Activated CD4-positive, alpha-beta T cell treated with anti-CD3 and anti-CD28 coated beads for 48 hours (primary cell): ENCODE measurements around the gene SLC39A5.
A peak's percentile ranks its signal among the peaks of the same experiment; 100 is the strongest.

Experiments
- DNase-seq: peaks from one replicate; pipeline ENCODE4 v3.0.0-alpha.2; 2020

Gene SLC39A5

GRCh38 chr12:56219840-56220239 is 10.0 kb upstream of the SLC39A5 start:
- no peak for DNase-seq

- DNase-seq: no peak
These were observed 9.1 kb upstream of the SLC39A5 start for GRCh38 chr12:56220611-56221231.

DNA sequence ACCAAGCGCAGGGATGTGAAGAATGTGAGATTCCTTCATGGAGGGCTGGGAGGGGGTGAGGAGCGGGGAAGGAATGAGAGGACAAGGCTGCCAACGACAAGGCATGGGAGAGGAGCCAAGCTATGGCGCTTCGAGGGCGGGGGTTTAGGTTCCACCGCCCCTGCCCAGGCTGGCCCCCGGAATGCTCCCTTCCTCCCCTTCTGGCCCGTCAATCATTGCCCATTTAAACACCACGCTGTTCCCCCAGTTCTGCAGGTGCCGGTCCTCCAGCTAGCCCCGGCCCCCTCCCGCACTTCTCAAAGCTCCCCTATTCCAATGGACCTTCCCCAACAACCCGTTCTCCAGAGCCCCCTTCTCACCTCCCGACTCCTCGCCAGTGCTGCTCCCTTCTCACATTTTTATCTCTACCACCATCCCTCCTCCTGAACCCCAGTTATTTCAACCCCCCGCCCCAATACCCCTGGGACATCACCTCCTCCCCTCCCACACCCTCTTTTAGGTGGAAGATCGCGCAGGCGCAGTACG is 8.6 kb upstream of the SLC39A5 start:
- DNase-seq: no peak

DNA sequence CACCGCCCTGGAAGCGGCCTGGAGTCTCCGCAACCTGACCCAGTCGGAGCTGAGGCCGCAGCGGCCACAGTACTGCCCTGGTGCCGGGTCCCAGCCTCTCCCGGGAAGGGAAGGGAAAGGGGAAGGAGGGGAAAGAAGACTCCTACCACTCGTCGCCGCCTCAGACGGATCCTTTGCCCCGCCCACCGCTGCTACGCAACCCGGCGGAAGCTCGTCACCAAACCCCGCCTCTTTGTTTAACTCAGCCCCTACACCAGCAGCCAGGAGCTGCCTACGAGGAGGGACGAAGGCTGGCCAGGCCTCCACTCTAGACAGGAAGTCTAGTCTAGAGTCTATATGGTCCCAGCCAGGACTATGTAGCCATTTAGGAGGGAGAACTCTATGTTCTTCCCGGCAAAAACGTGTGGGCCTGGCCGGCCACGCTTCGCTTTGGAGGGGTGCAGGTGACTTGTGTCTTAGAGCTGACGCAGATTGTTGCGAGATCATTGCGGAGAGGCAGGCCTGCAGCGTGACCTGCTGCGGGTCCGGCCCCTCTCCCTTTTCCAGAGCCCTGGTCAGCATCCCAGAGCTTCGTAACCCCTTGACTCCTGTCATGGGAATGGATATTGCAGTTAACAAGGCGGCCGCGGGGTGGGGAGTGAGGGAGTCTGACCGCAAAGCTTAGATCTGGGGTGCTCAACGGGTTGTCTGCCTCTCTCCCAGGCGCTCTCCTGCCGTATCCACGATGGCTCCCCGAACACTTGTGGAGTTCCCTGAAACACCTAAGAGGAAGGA is 7.9 kb upstream of the SLC39A5 start, which contains the start of gene RNF41:
TSS of gene RNF41 (minus strand) at position 166 of the 774 bp plus-strand sequence. CDS start 7,875 bp downstream, outside the sequence.
- DNase-seq: peak; percentile 94

- DNase-seq: no peak
These were observed 7.3 kb upstream of the SLC39A5 start for GRCh38 chr12:56222531-56222895.

- no peak for DNase-seq
These were observed 6.2 kb upstream of the SLC39A5 start for GRCh38 chr12:56223571-56224101.

DNA sequence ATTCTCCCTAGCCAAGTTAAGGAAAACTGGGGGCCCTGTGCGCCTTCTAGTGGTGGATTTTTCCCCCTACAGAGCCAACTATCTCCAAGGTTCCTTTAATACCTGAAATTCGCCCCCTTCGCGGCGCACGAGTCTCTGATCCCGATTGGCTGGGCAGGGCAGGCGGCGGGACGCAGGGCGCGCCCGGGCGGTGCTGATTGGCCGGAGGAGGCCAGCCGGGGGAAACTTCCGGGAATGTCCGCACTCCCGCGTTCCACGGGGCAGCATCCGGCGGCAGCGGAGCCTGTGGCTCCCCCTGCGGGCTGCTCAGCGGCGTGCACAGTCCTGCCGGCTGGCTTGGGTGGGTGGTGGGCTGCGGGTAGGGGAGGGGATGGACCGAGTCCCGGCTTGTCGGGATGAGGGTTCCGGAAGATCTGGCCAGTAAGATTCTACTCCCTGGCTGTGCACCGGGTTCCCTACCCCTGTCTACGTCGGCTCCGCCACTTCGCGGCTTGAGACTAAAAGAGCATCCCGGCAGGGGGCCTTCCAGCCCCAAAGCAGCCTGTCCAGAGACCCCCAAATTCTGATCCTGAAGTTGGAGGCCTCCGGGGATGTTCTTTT is 5.6 kb upstream of the SLC39A5 start, which contains the start of gene NABP2:
TSS of gene NABP2 (plus strand) at position 241 of the 600 bp plus-strand sequence. CDS start 515 bp downstream, outside the sequence.
- DNase-seq: peak; percentile 97

- no peak for DNase-seq
These were observed 4.9 kb upstream of the SLC39A5 start for GRCh38 chr12:56224954-56225353.

DNA sequence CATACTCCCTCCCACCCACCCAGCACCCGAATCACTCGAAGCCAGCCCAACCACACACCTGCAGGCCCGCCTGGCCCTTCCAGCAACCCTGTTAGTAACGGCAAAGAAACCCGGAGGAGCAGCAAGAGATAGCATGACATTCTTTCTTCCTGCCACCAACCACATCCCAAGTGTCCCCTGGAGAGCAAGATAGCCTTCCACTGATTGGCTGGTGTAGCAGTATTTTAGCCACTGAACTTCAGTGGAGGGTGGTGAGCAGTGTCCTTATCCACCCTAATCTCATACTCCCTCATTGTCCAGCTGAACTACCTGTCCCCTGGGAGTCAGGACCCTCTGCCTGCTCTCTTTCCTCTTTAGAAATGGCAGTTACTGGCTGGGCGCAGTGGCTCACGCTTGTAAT is 769 bp upstream of the SLC39A5 start:
- DNase-seq: no peak

DNA sequence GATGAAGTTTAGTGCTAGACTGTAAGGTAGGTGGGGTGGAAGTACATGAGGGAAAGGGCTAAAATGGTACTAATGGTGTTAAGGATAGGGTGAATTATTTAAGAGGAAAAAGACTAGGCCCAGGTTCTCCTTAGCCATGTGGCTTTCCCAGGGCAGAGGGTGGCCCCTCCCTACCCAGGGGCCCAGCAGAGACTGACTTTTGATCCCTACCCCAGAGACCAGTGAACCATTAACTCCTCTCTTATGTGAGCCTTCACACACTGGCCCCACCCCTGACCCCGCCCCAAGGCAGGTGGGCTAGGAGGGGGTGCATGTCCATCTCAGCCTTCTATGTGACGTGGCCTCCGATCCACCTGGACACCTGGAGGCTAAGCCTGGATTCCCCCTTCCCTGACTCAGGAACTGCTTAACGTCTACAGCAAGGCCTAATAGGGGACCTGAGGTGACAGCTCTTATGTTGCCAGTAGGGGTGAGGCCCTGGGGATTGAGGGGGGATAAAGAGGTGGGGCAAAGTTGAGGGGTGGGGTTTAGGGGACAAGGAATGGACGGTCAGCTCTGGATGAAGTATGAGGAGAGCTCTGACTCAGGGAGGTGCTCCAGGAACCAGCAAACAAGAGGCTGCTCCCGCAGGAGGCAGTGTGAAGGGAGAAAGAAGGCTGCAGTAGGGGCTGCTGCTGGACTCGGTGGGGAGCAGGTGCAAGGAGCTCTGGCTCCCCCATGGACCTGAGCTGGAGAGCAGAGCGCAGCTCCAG is 757 bp downstream of the SLC39A5 start:
- no peak for DNase-seq

DNA sequence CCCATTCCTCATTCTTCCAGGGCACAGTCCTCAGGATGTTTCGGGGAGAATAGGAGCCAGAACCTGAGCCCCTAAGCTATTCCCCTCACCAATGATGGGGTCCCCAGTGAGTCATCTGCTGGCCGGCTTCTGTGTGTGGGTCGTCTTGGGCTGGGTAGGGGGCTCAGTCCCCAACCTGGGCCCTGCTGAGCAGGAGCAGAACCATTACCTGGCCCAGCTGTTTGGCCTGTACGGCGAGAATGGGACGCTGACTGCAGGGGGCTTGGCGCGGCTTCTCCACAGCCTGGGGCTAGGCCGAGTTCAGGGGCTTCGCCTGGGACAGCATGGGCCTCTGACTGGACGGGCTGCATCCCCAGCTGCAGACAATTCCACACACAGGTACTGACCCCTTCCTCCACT is 1.3 kb downstream of the SLC39A5 start:
- DNase-seq: no peak

DNA sequence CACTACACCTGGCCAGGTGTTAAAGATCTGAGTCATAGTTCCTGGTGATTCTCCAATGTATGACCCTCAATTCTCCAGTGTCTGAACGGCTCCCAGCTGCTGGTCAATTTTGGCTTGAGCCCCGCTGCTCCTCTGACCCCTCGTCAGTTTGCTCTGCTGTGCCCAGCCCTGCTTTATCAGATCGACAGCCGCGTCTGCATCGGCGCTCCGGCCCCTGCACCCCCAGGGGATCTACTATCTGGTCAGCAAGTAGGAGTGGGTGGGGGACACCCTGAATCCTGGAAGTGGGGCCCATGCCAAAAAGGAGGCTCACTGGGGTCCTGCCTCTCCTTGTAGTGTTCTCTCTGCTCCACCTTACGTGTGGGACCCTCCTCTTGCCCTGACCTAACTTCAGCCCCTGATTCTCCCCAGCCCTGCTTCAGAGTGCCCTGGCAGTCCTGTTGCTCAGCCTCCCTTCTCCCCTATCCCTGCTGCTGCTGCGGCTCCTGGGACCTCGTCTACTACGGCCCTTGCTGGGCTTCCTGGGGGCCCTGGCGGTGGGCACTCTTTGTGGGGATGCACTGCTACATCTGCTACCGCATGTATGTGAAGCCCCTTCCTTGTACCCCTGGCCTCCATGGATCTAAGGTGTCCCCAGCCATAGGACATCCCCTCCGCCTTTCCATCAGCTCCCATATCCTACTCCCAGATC is 5.0 kb downstream of the SLC39A5 start:
- no peak for DNase-seq

DNA sequence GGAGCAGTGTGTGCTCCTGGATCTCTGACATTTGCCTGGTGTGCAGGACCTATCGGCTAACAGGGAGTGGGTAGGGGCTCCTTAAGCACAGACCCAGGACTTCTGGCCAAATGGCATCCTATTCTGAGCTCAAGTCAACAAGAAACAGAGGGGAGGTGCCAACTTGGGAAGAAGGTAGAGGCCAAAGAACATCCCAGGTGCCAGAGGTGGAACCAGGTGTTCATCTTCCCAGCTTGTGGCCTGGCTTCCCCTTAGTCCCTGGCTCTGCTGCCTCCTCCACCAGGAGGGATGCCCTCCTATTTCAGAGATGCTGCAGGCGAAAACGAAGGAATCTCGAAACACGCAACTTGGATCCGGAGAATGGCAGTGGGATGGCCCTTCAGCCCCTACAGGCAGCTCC is 6.2 kb downstream of the SLC39A5 start:
- DNase-seq: no peak

DNA sequence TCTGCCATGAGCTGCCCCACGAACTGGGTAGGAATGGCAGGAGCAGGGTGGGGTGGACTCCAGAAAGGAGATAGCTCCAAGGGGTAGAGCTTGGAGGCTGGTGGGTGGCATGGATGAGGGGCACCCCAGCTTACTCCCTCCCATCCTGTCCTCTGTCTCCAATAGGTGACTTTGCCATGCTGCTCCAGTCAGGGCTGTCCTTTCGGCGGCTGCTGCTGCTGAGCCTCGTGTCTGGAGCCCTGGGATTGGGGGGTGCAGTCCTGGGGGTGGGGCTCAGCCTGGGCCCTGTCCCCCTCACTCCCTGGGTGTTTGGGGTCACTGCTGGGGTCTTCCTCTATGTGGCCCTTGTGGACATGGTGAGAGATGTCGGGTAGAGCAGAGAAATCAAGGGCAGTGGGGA is 7.1 kb downstream of the SLC39A5 start:
- no peak for DNase-seq

DNA sequence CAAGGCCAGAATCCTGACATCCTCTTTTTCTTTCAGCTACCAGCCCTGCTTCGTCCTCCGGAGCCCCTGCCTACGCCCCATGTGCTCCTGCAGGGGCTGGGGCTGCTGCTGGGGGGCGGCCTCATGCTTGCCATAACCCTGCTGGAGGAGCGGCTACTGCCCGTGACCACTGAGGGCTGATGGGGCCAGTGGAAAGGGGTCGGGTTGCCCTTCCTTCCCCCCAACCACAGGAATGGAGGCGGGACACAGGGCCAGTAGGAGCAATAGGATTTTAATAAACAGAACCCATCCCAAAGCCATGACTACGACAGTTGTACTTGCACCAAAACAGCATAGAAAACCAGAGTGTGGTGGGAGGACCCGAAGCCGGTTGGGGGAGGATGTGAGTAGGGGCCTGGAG is 7.7 kb downstream of the SLC39A5 start:
- DNase-seq: no peak

GRCh38 chr12:56241424-56242303 is 11.8 kb downstream of the SLC39A5 start:
- no peak for DNase-seq

DNA sequence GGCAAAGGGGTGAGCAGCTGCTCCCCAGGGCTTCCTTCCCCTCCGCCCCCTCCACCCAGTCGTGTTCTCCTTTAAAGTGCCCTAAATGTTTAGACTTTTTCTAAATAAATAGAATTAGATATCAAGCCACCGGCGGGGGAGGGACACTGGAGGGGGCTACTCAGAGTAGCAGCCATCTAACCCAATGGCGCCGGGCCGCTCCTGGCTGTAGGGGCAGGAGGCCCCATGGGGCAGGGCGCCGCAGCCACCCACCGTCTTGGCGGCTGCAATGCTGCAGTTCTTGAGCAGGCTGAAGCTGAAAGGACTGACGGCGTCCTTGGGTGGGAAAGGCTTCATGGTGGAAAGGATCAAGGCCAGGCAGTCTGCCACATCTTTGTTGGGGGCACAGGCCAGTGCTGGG is 13.1 kb downstream of the SLC39A5 start:
- no peak for DNase-seq

DNA sequence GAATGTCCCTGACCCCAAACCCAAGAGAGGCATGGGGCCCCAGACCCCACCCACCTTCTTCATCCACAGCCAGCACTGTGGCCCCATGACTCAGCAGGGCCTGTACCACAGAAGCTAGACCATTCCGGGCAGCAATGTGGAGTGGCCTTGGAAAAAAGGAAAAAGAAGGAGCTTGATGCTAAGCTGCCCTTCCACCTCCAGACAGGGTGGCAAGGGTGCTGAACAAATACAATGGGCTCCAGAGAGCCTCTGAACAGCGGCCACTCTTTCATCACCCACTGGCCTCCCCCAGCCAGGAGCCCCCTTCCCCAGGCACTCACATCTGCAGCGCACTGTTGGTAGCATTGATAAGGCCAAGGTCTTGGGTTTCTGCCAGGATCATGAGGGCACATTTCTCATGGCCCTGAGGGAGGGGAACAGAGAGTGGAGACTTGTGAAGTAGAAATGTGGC is 13.9 kb downstream of the SLC39A5 start:
- DNase-seq: no peak

- DNase-seq: no peak
These were observed 14.6 kb downstream of the SLC39A5 start for GRCh38 chr12:56244494-56244893.

DNA sequence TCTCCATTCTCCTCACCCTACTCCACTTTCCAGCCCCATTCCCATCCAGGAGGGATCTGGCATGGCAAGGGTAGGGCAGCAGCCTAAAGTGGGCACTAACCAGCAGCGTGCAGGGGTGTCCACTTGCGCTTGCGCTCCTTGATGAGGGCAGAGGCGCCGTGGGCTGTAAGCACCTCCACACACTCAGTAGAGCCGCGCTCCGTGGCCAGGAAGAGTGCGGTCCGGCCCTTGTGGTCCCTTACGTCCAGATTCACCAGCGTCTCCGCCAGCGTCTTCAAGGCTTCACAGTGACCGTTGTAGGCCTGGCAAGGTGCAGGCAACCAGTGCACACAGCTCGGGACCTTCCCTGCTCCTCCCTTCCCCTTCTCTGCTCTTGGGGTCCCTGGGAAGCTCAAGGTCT is 18.1 kb downstream of the SLC39A5 start:
- DNase-seq: no peak

GRCh38 chr12:56248711-56249110 is 18.9 kb downstream of the SLC39A5 start:
- DNase-seq: no peak
